ENCODE data around the gene VPS39.
"Not testable (repeated sequence)": the region's sequence is repeated elsewhere in the genome, so short reads cannot be mapped to it uniquely, and the experiment has no call there.

Gene VPS39

GRCh38 chr15:42207674-42208579 is at the start of gene VPS39:
VPS39 (minus strand) TSS chr15:42208304; CDS start chr15:42208153, 151 bp downstream.
- Mint-ChIP-seq H3K27me3 (ENCODE audit: low read depth) (no peaks in the 10 kb centered on the region), H3K4me1 (ENCODE audit: low read depth) (peaks cover 23% of the 10 kb centered on the region), H3K36me3 (ENCODE audit: low read depth) (peaks cover 33% of the 10 kb centered on the region), H3K9me3 (peaks cover 3% of the 10 kb centered on the region), H3K4me3 (peak within 1 kb of the TSS; percentile 93), H3K27ac (peak within 1 kb of the TSS; percentile 92)

DNA sequence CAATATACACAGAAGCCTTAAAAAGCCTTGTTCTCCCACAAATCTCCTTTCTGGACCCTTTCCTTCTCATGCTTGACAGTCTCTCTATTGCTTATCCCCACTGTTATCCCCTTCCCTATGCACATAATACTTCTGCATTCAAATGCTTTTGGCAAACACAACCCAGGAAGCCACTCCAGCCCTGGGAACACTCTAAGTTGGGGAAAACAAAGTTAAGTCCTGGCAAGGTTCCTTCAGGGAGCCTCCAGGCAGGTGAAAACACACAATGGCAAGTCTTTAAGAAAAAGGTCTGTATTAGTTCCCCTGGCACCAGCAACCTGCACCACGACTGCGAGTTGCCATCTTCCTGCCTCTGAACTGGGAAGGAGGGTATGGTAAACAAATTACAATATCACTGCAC is 45.2 kb upstream of the VPS39 start:
- Mint-ChIP-seq H3K4me3 (no peak overlapping the region), H3K27ac (no peak overlapping the region), H3K36me3 (ENCODE audit: low read depth) (peaks cover 69% of the 10 kb centered on the region), H3K9me3 (peaks cover 35% of the 10 kb centered on the region), H3K4me1 (ENCODE audit: low read depth) (no peaks in the 10 kb centered on the region), H3K27me3 (ENCODE audit: low read depth) (no peaks in the 10 kb centered on the region)

DNA sequence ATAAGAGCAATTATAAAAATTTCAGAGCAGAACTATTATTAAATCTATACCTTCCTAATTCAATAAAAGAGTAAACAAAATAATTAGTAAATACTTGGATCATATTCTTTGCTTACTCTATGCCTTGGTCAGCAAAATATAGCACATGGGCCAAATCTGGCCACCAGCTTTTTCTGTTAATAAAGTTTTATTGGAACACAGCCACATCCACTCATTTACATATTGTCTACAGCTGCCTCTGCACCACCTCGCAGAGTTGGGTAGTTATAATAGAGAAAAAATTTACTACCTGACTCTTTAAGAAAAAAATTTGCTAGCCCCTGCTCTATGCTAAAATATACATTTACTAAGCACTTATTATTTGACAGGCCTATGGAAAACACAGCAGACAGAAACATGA is 32.7 kb upstream of the VPS39 start:
- Mint-ChIP-seq H3K4me3 (no peak overlapping the region), H3K4me1 (ENCODE audit: low read depth) (peaks cover 24% of the 10 kb centered on the region), H3K36me3 (ENCODE audit: low read depth) (peaks cover 38% of the 10 kb centered on the region)

DNA sequence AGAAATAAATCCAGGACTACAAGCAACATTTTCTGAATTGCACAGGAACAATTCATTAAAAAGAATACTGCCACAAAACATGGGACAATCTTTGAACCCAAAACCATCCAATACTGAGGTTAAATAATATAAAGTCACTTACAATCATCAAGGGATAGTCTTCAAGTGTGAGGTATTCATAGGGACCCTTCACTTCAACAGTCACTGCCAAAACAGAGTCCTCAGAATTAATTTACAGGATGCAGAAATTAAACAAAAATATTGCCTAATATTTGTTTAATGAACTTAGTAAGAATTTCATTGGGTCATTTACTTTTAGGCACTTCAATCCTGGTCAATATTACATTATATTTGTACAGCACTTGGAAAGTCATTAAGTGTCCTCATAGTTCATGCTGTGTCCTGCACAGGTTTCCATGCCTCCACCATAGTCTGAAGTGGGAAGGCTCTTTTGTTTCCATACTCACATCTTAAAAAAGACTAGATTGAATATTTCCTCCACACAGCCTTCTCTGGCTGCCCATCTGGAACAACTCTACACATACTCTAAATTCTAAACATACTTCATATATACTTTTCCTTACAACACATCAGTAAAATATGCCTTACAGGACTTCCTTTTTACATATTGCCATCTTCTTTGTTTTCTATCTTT is 31.6 kb upstream of the VPS39 start:
- Mint-ChIP-seq H3K27me3 (ENCODE audit: low read depth) (no peaks in the 10 kb centered on the region), H3K36me3 (ENCODE audit: low read depth) (peaks cover 44% of the 10 kb centered on the region), H3K4me3 (no peak overlapping the region), H3K4me1 (ENCODE audit: low read depth) (peaks cover 24% of the 10 kb centered on the region), H3K27ac (no peak overlapping the region), H3K9me3 (no peaks in the 10 kb centered on the region)

More for the DNA sequence above, 32.7 kb upstream of the VPS39 start:
- H3K27ac Mint-ChIP-seq = peak overlapping the region; percentile 47
- no peaks in the 10 kb centered on the region for H3K9me3 Mint-ChIP-seq
- no peaks in the 10 kb centered on the region for H3K27me3 Mint-ChIP-seq (ENCODE audit: low read depth)

DNA sequence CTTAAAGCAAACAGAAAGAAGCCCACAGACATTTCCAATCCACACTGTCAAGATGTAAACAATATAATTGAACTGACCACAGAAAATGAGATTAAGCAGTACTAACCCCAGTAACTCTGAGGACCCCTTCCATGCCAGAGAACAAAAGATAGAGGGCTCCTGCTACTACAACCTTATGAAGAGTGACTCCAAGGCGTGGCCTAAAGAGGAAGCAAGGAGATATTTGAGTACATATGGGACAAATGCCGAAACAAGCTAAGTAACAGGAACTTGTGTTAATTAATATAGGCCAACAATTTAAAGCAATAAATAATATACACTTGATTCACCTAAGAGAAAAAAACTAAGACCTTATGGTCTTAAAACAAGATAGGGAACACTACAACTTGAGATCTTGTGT is 25.0 kb upstream of the VPS39 start:
- Mint-ChIP-seq H3K4me1 (ENCODE audit: low read depth) (peaks cover 3% of the 10 kb centered on the region), H3K27ac (no peak overlapping the region), H3K9me3 (no peaks in the 10 kb centered on the region), H3K4me3 (no peak overlapping the region), H3K27me3 (ENCODE audit: low read depth) (no peaks in the 10 kb centered on the region), H3K36me3 (ENCODE audit: low read depth) (peaks cover 25% of the 10 kb centered on the region)

- no peak overlapping the region for H3K27ac Mint-ChIP-seq
These were observed 24.5 kb upstream of the VPS39 start for GRCh38 chr15:42232606-42233005.

GRCh38 chr15:42231088-42231487 is 23.0 kb upstream of the VPS39 start:
- Mint-ChIP-seq H3K4me3 (no peak overlapping the region), H3K9me3 (no peaks in the 10 kb centered on the region), H3K27me3 (ENCODE audit: low read depth) (no peaks in the 10 kb centered on the region), H3K4me1 (ENCODE audit: low read depth) (no peaks in the 10 kb centered on the region), H3K27ac (no peak overlapping the region), H3K36me3 (ENCODE audit: low read depth) (peaks cover 27% of the 10 kb centered on the region)

More at GRCh38 chr15:42232606-42233005, 24.5 kb upstream of the VPS39 start:
- peaks cover 3% of the 10 kb centered on the region for H3K4me1 Mint-ChIP-seq (ENCODE audit: low read depth)
- no peaks in the 10 kb centered on the region for H3K27me3 Mint-ChIP-seq (ENCODE audit: low read depth)
- H3K4me3 Mint-ChIP-seq = no peak overlapping the region
- H3K9me3 Mint-ChIP-seq = no peaks in the 10 kb centered on the region
- H3K36me3 Mint-ChIP-seq (ENCODE audit: low read depth) = peaks cover 28% of the 10 kb centered on the region

DNA sequence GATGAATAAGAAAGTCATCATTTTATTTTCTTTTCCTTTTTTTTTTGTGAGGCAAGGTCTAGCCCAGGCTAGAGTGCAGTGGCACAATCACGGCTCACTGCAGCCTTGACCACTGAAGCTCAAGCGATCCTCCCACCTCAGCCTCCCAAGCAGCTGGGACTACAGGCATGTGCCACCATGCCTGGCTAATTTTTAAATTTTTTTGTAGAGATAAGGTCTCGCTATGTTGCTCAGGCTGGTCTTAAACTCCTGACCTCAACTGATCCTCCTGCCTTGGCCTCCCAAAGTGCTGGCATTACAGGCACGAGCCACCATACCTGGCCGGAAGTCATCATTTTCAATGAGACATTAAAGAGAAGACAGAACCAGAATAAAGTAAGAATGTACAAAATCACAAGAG is 20.9 kb upstream of the VPS39 start:
- H3K27ac Mint-ChIP-seq, H3K4me3 Mint-ChIP-seq: not testable (repeated sequence)
- H3K36me3 Mint-ChIP-seq (ENCODE audit: low read depth) = peaks cover 31% of the 10 kb centered on the region

DNA sequence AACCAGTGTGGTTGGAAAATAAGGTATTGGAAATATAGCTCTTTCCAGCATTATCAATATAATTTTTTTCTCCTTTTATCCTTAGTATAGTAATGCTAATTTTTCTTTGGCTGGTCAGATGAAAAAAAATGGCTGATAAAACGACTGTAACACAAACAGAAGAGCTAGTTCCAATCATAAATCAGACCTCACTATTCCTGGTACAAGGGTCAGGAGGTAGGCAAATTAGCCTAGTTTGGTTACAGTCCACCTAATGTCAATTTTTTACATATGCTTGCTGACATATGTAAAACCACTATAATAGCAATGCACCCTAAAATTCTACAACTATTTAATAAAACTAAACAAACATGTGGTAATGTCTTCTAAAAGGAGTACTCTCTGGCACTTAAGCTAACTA is 19.9 kb upstream of the VPS39 start:
- peaks cover 35% of the 10 kb centered on the region for H3K36me3 Mint-ChIP-seq (ENCODE audit: low read depth)
- no peaks in the 10 kb centered on the region for H3K4me1 Mint-ChIP-seq (ENCODE audit: low read depth)
- no peak overlapping the region for H3K27ac Mint-ChIP-seq
- no peaks in the 10 kb centered on the region for H3K9me3 Mint-ChIP-seq
- H3K27me3 Mint-ChIP-seq (ENCODE audit: low read depth) = no peaks in the 10 kb centered on the region
- no peak overlapping the region for H3K4me3 Mint-ChIP-seq

More for the DNA sequence above, 20.9 kb upstream of the VPS39 start:
- not testable (repeated sequence) for H3K4me1 Mint-ChIP-seq (ENCODE audit: low read depth); H3K27me3 Mint-ChIP-seq (ENCODE audit: low read depth); H3K9me3 Mint-ChIP-seq

DNA sequence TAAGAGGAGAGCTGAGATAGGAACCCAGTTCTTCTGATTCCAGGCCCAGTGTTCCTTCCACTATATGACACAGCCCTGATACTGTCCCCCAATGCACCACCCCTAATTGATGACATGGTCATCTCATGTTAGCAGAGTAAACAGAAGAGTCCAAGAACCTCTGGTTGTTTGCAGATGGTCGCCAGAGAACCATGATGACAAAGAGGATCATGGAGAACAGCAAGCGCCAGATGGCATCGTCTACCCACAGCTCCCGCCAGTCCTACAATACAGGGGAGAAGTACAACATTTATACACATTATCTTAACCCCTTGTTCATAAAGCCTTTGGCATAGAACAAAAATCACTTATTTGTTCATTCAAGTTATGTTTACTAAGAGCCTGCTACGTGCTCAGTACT is 18.5 kb upstream of the VPS39 start:
- H3K4me1 Mint-ChIP-seq (ENCODE audit: low read depth) = no peaks in the 10 kb centered on the region
- H3K9me3 Mint-ChIP-seq = no peaks in the 10 kb centered on the region
- no peaks in the 10 kb centered on the region for H3K27me3 Mint-ChIP-seq (ENCODE audit: low read depth)
- no peak overlapping the region for H3K4me3 Mint-ChIP-seq
- H3K27ac Mint-ChIP-seq = no peak overlapping the region
- peaks cover 35% of the 10 kb centered on the region for H3K36me3 Mint-ChIP-seq (ENCODE audit: low read depth)

- no peaks in the 10 kb centered on the region for H3K4me1 Mint-ChIP-seq (ENCODE audit: low read depth)
- H3K36me3 Mint-ChIP-seq (ENCODE audit: low read depth) = peaks cover 44% of the 10 kb centered on the region
- H3K4me3 Mint-ChIP-seq = no peak overlapping the region
- H3K9me3 Mint-ChIP-seq = no peaks in the 10 kb centered on the region
- H3K27ac Mint-ChIP-seq = no peak overlapping the region
- no peaks in the 10 kb centered on the region for H3K27me3 Mint-ChIP-seq (ENCODE audit: low read depth)
These were observed 12.1 kb upstream of the VPS39 start for GRCh38 chr15:42220216-42220615.

- Mint-ChIP-seq H3K4me3 (no peak overlapping the region), H3K27me3 (ENCODE audit: low read depth) (no peaks in the 10 kb centered on the region), H3K4me1 (ENCODE audit: low read depth) (no peaks in the 10 kb centered on the region), H3K27ac (no peak overlapping the region), H3K9me3 (no peaks in the 10 kb centered on the region), H3K36me3 (ENCODE audit: low read depth) (peaks cover 42% of the 10 kb centered on the region)
These were observed 11.0 kb upstream of the VPS39 start for GRCh38 chr15:42218953-42219592.

- no peaks in the 10 kb centered on the region for H3K27me3 Mint-ChIP-seq (ENCODE audit: low read depth)
- H3K27ac Mint-ChIP-seq = no peak overlapping the region
- H3K4me1 Mint-ChIP-seq (ENCODE audit: low read depth) = no peaks in the 10 kb centered on the region
- peaks cover 44% of the 10 kb centered on the region for H3K36me3 Mint-ChIP-seq (ENCODE audit: low read depth)
- no peak overlapping the region for H3K4me3 Mint-ChIP-seq
- no peaks in the 10 kb centered on the region for H3K9me3 Mint-ChIP-seq
These were observed 9.5 kb upstream of the VPS39 start for GRCh38 chr15:42217568-42217967.

DNA sequence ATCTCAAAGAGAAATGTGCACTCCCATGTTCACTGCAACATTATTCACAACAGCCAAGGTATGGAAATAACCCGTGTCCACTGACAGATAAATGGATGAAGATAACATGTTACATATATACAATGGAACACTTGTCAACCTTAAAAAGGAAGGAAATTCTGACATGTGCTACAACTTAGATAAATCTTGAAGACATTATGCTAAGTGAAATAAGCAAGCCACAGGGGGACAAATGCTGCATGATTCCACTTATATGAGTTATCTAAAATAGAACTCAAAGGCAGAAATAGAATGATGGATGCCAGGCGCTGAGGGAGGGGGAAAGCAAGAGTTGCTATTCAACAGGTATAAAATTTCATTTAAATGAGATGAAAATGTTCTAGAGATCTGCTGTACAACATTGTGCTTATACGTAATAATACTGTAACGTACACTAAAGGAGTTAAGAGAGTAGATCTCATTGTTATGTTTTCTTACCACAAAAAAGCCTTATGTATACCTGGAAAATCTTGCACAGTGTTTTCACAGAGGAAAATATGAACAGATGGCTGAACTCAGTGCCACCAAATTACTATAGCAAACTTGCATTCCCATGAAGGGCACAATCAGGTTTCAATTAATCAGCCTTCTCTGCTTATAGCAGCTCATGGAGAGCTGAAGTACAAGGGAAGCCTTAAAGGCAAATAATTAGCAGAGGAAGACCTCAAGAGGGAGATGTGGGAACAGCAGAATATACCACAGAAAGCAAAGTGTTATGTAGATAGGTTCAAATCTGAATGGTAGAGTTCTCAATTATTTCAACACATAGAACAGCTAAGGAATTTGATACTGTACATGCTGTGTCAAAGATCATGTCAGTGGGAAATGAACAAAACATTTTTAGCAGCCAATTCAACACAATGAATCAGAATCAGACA is 8.1 kb upstream of the VPS39 start:
- H3K9me3 Mint-ChIP-seq = no peaks in the 10 kb centered on the region
- H3K27ac Mint-ChIP-seq = no peak overlapping the region
- H3K4me1 Mint-ChIP-seq (ENCODE audit: low read depth) = no peaks in the 10 kb centered on the region
- no peaks in the 10 kb centered on the region for H3K27me3 Mint-ChIP-seq (ENCODE audit: low read depth)
- no peak overlapping the region for H3K4me3 Mint-ChIP-seq
- H3K36me3 Mint-ChIP-seq (ENCODE audit: low read depth) = peaks cover 52% of the 10 kb centered on the region

All from T-helper 1 cell treated with Interleukin-12 subunit alpha and Interleukin-12 subunit beta and Interleukin-4 antibody, amounts not matched to agents 30 μg/mL and 1 μg/mL, for 36 hours (primary cell).